NCI-H1694 (cell line): ENCODE results near the gene NENF.
"Not testable (repeated sequence)": the region's sequence is repeated elsewhere in the genome, so short reads cannot be mapped to it uniquely, and the experiment has no call there.

Source experiments
- DNase-seq: peaks from one replicate; lab custom pipeline; 2025; lab: John Stamatoyannopoulos, UW

Gene NENF

GRCh38 chr1:212460376-212460775 lies 27.7 kb downstream of the NENF start:
- DNase-seq: no peak

DNA sequence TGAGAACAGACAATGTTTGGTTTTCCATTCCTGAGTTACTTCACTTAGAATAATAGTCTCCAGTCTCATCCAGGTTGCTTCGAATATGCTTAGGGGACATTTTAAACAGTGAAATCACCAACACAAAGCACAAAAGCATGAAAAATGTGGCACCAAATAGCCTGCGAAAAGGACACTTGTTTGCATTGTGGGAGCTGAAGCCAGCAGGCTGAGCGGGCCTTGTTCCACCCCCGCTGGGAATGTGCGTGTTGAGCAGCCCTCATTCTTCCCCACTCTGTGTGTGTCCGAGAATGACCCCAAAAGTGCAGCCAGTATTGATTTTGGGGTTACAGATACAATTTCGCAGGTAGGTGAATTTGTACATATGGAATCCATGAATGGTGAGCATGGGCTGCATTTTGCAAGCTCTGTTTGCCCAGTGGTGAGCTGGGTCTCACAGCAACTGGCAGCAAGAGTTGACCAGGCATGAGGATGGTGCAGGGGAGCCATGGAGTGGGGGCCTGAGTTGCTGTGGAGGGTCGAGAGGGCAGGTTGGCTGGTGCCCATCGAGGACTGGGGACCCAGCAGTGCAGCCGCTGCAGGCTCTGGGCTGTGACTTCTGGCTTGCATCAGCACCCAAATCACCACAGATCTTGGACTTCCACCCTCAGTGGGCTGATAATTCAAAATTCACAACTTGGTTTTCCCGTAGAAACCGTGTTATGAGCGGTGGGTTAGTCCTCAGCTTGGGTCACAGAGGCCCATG lies 29.4 kb downstream of the NENF start:
- DNase-seq: no peak

GRCh38 chr1:212463565-212464285 lies 31.0 kb downstream of the NENF start:
- no peak for DNase-seq

GRCh38 chr1:212465311-212465710 lies 32.6 kb downstream of the NENF start:
- no peak for DNase-seq

GRCh38 chr1:212466437-212466836 lies 33.7 kb downstream of the NENF start:
- no peak for DNase-seq

GRCh38 chr1:212466898-212467650 lies 34.4 kb downstream of the NENF start:
- no peak for DNase-seq

- DNase-seq: no peak
Observed at GRCh38 chr1:212467843-212468482, 35.2 kb downstream of the NENF start.

DNA sequence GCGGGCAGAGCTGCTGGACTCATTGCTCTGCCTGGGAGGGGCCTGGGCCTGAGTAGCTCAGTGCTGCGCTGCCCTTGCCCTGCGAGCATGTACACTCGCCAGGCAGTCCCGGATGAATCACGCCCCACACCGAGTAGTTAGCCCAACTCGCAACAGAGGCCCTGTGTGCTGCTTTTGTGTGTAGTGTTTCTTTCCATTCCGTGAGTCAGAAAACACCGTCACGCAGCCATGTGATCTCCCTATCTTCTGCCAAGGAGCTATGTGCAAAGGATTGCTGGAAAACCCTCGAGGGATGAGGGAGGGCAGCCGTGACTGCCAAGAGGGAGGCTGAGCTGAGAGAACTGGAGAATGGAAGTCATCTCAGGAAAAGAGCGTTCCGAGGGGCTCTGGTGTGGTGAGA lies 37.3 kb downstream of the NENF start:
- DNase-seq: no peak

DNA sequence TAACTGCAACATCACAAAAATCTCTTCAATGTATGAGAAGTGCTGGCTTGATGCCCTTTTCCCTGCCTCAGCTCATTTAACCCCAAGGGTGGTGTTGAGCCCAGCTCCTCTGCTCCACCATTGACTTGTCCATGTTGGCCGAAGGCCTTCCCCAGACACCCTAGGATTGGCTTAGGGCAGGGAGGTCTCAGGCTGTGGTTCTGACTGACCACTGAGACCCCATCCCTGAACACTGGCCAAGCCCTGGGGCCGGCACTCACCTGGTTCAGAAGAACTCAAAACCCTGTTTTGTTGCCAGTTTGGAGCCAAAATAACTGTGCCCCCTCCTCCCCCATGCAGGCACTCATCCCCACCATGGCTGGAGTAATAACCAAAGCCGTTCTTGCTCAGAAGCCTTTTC lies 38.6 kb downstream of the NENF start:
- no peak for DNase-seq

DNA sequence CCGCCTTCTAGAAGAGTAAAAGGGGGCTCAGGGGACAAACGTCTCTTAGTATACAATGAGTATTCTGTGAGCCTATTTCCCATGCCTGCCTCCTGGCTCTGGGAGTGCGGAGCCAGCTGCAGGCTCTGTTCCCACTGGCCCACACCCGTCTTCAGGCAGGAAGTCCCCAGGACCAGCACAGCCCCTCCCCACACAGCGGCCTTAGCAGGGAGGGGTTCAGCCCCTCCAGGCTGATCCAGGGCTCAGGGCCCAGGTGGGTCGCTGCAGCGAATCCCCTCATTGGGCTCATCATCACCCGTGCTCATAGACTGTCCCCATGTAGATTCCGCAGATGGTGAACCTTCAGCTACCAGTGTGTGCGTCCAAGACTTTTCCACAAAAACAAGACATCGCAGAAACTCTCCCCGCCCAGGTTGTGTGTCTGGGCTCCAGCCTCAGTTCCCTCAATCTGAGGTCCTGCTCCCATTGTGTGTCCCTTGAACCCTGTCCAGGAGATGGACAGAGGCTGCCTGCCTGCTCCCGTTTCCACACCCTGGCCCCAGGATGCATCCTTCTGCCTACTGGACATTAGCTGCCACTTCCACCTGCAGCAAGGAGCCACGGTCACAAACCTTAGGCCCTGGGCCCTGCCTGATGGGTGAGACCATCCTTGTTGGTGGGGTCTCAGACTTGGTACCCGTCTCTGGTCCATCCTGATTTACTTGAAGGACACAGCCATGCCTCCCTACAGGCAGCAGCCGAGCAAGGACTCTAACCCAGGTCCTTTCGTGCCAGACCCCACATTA lies 39.4 kb downstream of the NENF start:
- no peak for DNase-seq

DNA sequence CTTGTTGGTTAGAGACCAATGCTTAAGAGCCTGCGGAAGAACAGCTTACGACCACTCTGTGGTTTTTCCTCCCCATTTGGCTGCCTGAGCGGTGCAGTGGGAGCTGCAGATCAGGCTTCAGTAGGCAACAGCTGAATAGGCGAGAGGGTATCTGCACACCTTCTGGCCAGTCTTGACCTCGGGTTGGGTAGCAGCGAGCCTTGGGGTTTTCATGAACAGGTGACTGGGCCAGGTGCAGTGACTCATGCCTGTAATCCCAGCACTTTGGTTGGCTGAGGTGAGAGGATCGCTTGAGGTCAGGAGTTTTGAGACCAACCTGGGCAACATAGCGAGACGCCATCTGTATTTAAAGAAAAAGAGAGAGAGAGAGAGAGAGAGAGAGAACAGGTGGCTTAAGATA lies 41.0 kb downstream of the NENF start:
- DNase-seq: no peak

- no peak for DNase-seq
Observed at GRCh38 chr1:212475151-212475550, 42.4 kb downstream of the NENF start.

- DNase-seq: not testable (repeated sequence)
Observed at GRCh38 chr1:212475831-212476230, 43.1 kb downstream of the NENF start.

DNA sequence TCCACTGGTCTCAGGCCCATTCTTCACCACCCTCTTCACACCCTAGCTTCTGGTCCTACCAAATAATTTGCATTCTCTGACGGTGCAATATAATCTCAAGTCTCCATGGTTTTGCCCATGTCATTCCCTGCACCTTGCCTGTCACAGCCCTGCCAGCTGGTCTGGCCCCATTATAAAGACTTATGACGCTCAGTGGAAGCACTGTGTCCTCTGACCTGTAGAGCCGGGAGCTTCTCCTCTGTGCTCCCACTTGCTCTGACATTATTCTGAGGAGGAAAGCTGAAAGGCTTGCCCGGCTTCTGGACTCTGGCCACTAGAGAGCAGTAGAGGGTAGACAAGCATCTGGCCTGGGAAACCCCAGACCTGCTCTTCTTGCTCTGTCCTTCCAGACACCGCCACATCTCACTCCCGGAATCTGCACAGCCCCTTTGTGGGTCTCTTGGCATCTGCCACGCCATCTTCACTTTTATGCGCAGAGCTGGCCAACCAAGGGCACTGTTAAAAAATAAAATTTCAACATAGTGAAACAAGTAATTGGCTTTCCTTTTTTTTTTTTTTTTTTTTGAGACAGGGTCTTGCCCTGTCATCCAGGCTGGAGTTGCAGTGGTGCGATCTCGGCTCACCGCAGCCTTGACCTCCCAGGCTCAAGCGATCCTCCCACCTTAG lies 44.4 kb downstream of the NENF start:
- peak; percentile 23 for DNase-seq

- DNase-seq: no peak
Observed at GRCh38 chr1:212477680-212478466, 45.2 kb downstream of the NENF start.

DNA sequence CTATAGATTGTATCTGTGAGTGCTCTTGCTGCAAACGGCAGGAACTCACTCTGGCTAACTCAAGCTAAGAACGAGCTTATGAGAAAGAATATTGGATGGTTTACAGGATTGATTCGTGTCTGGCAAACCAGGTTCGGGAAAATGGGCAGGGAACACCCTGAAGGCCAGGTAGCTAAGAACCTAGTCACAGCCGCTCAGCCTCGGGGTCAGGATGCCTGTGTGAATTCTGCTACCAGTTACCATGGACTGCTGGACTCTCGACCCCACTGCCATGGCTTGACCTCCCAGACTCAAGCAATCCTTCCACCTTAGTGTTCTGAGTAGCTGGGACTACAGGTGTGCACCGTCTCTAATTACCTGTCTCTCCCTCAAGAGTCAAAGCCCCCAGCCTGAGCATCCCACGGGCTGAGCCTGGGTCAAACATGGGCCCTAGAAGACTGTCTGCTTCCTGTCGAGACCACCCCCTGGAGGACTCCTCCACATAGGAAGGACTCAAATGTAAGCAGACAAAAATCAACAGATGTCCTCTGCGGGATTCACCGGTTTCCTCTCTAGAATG lies 45.8 kb downstream of the NENF start:
- no peak for DNase-seq

- DNase-seq: no peak
Observed at GRCh38 chr1:212479188-212479587, 46.5 kb downstream of the NENF start.

- not testable (repeated sequence) for DNase-seq
Observed at GRCh38 chr1:212480711-212481437, 48.2 kb downstream of the NENF start.

GRCh38 chr1:212481438-212481767 lies 48.7 kb downstream of the NENF start:
- no peak for DNase-seq
